Neural cell (in vitro differentiated cells): ENCODE data around the gene VIPR1.

Experiments used
- EZH2 ChIP-seq: fragments of 200-600, 300-800 bp; shearing (Covaris generic), sonication (generic); IDR thresholded peaks from 2 replicates; pipeline ENCODE4 v1.6.1; 2014; ENCODE audit warnings: antibody characterized with exemption, low read length, borderline replicate concordance, mild to moderate bottlenecking; ENCODE audit not compliant: insufficient read depth, poor library complexity, severe bottlenecking
- TAF1 ChIP-seq: IDR thresholded peaks from 2 replicates; pipeline ENCODE4 v1.6.1; 2012; ENCODE audit warnings: low read depth

GRCh38 chr3:42492508-42493080 lies 9.8 kb upstream of the VIPR1 start:
- TF ChIP-seq EZH2 (no peak), TAF1 (no peak)
